Activated B cell treated with CpG ODN at 0.5 μM for 24 hours (primary cell): ENCODE data around the gene SNX32. TPM values are rescaled to one million over a fixed set of nuclear protein-coding genes. Genes with fewer than 3 reads are reported as not detected.
"Not testable (repeated sequence)": the region's sequence is repeated elsewhere in the genome, so short reads cannot be mapped to it uniquely, and the experiment has no call there.

Experiments
- ATAC-seq: fragments of 200-7000 bp; cut with Tn5 transposase; one replicate; pipeline ENCODE4 v1.10.0; 2021; ENCODE audit warnings: low read depth, mild to moderate bottlenecking, moderate library complexity
- CTCF ChIA-PET: fragments of 350-600 bp; sonication (Branson Sonifier 250); formaldehyde crosslinking; loops from one replicate; lab custom pipeline; 2021; ENCODE audit warnings: antibody characterized with exemption; lab: Charles Lee
- POLR2A ChIA-PET: fragments of 350-600 bp; sonication (Branson Sonifier 250); formaldehyde crosslinking; loops from one replicate; lab custom pipeline; 2021; ENCODE audit warnings: antibody characterized with exemption; lab: Charles Lee
- DNase-seq: peaks from one replicate; pipeline ENCODE4 v3.0.0; 2022
- H3K27ac Mint-ChIP-seq: one replicate; pipeline ENCODE4 v1.8.0; 2020; ENCODE audit warnings: mixed read lengths
- H3K27me3 Mint-ChIP-seq: one replicate; pipeline ENCODE4 v1.8.0; 2021; ENCODE audit warnings: mixed read lengths
- H3K36me3 Mint-ChIP-seq: one replicate; pipeline ENCODE4 v1.8.0; 2021; ENCODE audit warnings: low read depth, mixed read lengths
- H3K4me1 Mint-ChIP-seq: one replicate; pipeline ENCODE4 v1.8.0; 2021; ENCODE audit warnings: mixed read lengths
- H3K4me3 Mint-ChIP-seq: one replicate; pipeline ENCODE4 v1.8.0; 2020; ENCODE audit warnings: mild to moderate bottlenecking, mixed read lengths
- H3K9me3 Mint-ChIP-seq: one replicate; pipeline ENCODE4 v1.8.0; 2020; ENCODE audit warnings: mixed read lengths
- CTCF ChIP-seq: fragments of 200-600 bp; IDR thresholded peaks from one replicate; pipeline ENCODE4 v1.8.0; 2022; ENCODE audit warnings: antibody characterized with exemption, mild to moderate bottlenecking
- intact Hi-C: fragments of 100-400 bp; cut with micrococcal nuclease; formaldehyde crosslinking; loops from one replicate; pipeline ENCODE4 v1.15.1; 2024
- total RNA-seq: library from RNA; stranded (reverse); gene quantifications from 2 replicates; pipeline ENCODE4 v1.2.3, GENCODE V29; 2022

Gene SNX32
- total RNA-seq, 1 donor from 2014 or later: 1.0 TPM

GRCh38 chr11:65843811-65844210 is 10.0 kb downstream of the SNX32 start:
- no peak for DNase-seq
- POLR2A ChIA-PET: interaction anchor here (0.7 to 0.8 kb wide), 3 partner anchors 8 to 1617 kb away, joined by 3 read pairs; no protein-coding TSS in a partner anchor
- ATAC-seq: no peak
- CTCF ChIA-PET: interaction anchor here (0.6 kb wide), 1 partner anchor 72 kb away, joined by 4 read pairs; no protein-coding TSS in a partner anchor
- TF ChIP-seq CTCF: no peak
- intact Hi-C loops: no loop called here
- H3K27ac Mint-ChIP-seq: no peak overlapping the region
- H3K27me3 Mint-ChIP-seq: no peaks in the 10 kb centered on the region
- H3K4me3 Mint-ChIP-seq: no peak overlapping the region
- H3K4me1 Mint-ChIP-seq: no peaks in the 10 kb centered on the region
- H3K36me3 Mint-ChIP-seq: no peaks in the 10 kb centered on the region
- no peaks in the 10 kb centered on the region for H3K9me3 Mint-ChIP-seq

- intact Hi-C loops: no loop called here
- CTCF ChIA-PET: interaction anchor here (0.6 kb wide), 1 partner anchor 73 kb away, joined by 4 read pairs; no protein-coding TSS in a partner anchor
- no peak for ATAC-seq
- Mint-ChIP-seq H3K27me3 (no peaks in the 10 kb centered on the region), H3K36me3 (no peaks in the 10 kb centered on the region), H3K4me1 (no peaks in the 10 kb centered on the region), H3K4me3 (no peak overlapping the region), H3K9me3 (no peaks in the 10 kb centered on the region), H3K27ac (no peak overlapping the region)
- POLR2A ChIA-PET: interaction anchor here (0.7 kb wide), 2 partner anchors 132 to 1618 kb away, joined by 3 to 5 read pairs; no protein-coding TSS in a partner anchor
- TF ChIP-seq CTCF: no peak
- DNase-seq: no peak
Measured at GRCh38 chr11:65844231-65844872, 10.6 kb downstream of the SNX32 start.

- intact Hi-C loops: no loop called here
- H3K4me3 Mint-ChIP-seq: no peak overlapping the region
- peaks cover 19% of the 10 kb centered on the region for H3K36me3 Mint-ChIP-seq
- ATAC-seq: no peak
- ChIA-PET CTCF (no interaction called here), POLR2A (interaction anchor here (0.7 to 4.2 kb wide), 4 partner anchors 12 to 602 kb away, joined by 3 to 26 read pairs (median 4); partner anchors contain the start of genes CFL1 and MUS81)
- H3K27me3 Mint-ChIP-seq: no peaks in the 10 kb centered on the region
- no peak overlapping the region for H3K27ac Mint-ChIP-seq
- no peaks in the 10 kb centered on the region for H3K9me3 Mint-ChIP-seq
- DNase-seq: no peak
- peaks cover 4% of the 10 kb centered on the region for H3K4me1 Mint-ChIP-seq
- TF ChIP-seq CTCF: no peak
Measured at GRCh38 chr11:65847746-65848145, 14.0 kb downstream of the SNX32 start.

GRCh38 chr11:65848693-65849092 is 14.9 kb downstream of the SNX32 start:
- intact Hi-C loops, H3K4me1 Mint-ChIP-seq, CTCF ChIA-PET, DNase-seq, H3K27ac Mint-ChIP-seq, ATAC-seq, H3K27me3 Mint-ChIP-seq, H3K4me3 Mint-ChIP-seq, H3K9me3 Mint-ChIP-seq: not testable (repeated sequence)
- H3K36me3 Mint-ChIP-seq: peaks cover 28% of the 10 kb centered on the region
- POLR2A ChIA-PET: interaction anchor here (0.6 to 4.2 kb wide), 5 partner anchors 8 to 115 kb away, joined by 3 to 26 read pairs (median 4); partner anchors contain the start of genes CFL1 and MUS81

- ChIA-PET POLR2A (interaction anchor here (1.1 to 4.2 kb wide), 2 partner anchors 10 to 11 kb away, joined by 4 to 26 read pairs; partner anchors contain the start of genes CFL1 and MUS81), CTCF (no interaction called here)
- DNase-seq (no peak), ATAC-seq (no peak)
- H3K36me3 Mint-ChIP-seq: peaks cover 35% of the 10 kb centered on the region
- no peak overlapping the region for H3K27ac Mint-ChIP-seq
- intact Hi-C loops: no loop called here
- H3K9me3 Mint-ChIP-seq: no peaks in the 10 kb centered on the region
- no peaks in the 10 kb centered on the region for H3K27me3 Mint-ChIP-seq
- H3K4me1 Mint-ChIP-seq: peaks cover 15% of the 10 kb centered on the region
- H3K4me3 Mint-ChIP-seq: no peak overlapping the region
- TF ChIP-seq CTCF: no peak
Measured at GRCh38 chr11:65849366-65849765, 15.6 kb downstream of the SNX32 start.
